NT2/D1 (cell line): ENCODE measurements around the gene AHNAK2.

ENCODE experiments used
- SUZ12 ChIP-seq: IDR thresholded peaks from 2 replicates; pipeline ENCODE4 v1.6.1; 2011; ENCODE audit not compliant: insufficient read length, insufficient read depth; ENCODE audit errors: extremely low read depth
- YY1 ChIP-seq: IDR thresholded peaks from 2 replicates; pipeline ENCODE4 v1.6.1; 2011; ENCODE audit not compliant: insufficient read length, insufficient read depth
- ZNF274 ChIP-seq: IDR thresholded peaks from 2 replicates; pipeline ENCODE4 v1.6.1; 2011; ENCODE audit warnings: mild to moderate bottlenecking, low read depth, low read length

DNA sequence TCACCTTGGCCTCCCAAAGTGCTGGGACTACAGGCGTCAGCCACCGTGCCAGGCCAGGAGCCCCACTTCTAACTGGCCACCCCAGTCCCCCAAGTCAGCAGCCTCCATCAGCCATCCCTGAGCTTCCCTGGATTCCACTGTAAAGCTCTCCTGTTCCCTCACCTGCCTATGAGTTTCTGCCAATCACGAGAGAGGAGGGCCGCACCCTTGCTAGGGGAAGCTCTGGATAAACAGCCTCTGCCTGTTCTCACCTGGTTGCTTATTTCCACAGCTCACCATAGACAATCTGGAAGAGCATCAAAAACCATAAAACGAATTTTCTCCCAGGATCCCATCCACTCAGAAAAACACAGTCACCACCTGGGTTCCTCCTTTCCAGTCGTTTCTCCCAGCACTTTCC, 37.7 kb upstream of the AHNAK2 start:
- no peak for TF ChIP-seq SUZ12
- no peak for TF ChIP-seq YY1
- TF ChIP-seq ZNF274, result no peak
